HG03066 (cell line): ENCODE data around the gene INCA1.
"Not testable (repeated sequence)": the region's sequence is repeated elsewhere in the genome, so short reads cannot be mapped to it uniquely, and the experiment has no call there.

Experiments
- ATAC-seq: cut with Tn5 transposase; IDR thresholded peaks from one replicate; pipeline ENCODE4 v1.9.1; 2021; ENCODE audit warnings: low read depth; ENCODE audit not compliant: unreplicated experiment

Gene INCA1, protein sequence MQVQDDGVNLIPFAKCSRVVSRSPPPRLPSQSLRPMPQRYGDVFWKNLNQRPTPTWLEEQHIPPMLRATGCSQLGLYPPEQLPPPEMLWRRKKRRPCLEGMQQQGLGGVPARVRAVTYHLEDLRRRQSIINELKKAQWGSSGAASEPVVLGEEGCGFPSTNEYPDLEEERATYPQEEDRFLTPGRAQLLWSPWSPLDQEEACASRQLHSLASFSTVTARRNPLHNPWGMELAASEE

GRCh38 chr17:4997302-4998026 is at the start of gene INCA1, which contains the start of gene KIF1C:
Gene INCA1 (minus strand): TSS chr17:4997522. CDS start chr17:4994437, 3,085 bp downstream.
Gene KIF1C (plus strand): TSS chr17:4997950. CDS start chr17:5000247, 2,297 bp downstream.
- peak; percentile 84 for ATAC-seq

GRCh38 chr17:5045496-5045895 is 48.2 kb upstream of the INCA1 start:
- no peak for ATAC-seq

- no peak for ATAC-seq
These were observed 47.3 kb upstream of the INCA1 start for GRCh38 chr17:5044630-5045029.

- ATAC-seq = no peak
These were observed 46.2 kb upstream of the INCA1 start for GRCh38 chr17:5043524-5043923.

DNA sequence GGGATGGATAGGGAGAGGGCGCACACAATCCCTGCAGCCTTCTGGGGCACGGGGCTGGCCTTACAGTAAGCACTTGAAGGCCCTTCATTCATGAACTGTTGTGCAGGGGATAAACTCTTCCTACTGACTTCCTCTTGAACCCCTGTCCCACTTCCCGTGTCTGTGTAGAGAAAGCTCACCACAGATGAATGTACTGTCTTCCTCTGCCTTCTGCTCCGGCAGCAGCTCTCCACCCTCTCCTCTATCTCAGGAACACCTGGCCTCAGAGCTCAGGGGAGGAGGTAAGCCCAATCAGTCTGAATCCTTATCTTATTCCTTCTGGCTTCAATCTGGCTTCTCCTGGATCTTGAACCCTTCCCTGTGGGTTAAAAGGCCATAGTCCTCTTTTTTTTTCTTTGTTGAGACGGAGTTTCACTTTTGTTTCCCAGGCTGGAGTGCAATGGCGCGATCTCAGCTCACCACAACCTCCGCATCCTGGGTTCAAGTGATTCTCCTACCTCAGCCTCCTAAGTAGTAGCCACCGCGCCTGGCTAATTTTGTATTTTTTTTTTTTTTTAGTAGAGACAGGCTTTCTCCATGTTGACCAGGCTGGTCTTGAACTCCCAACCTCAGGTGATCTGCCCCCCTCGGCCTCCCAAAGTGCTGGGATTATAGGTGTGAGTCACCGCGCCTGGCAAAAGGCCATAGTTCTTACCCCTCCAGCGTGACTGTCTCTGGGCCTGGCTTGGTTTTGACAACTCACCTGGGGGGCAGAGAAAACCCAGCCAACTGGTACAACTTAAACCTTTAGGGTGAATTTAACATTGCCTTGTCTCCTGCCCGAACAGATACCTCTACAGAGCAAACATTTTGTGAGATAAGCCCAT is 45.1 kb upstream of the INCA1 start:
- ATAC-seq = no peak

GRCh38 chr17:5035315-5035714 is 38.0 kb upstream of the INCA1 start, which contains the start of gene SLC52A1:
Gene SLC52A1 (minus strand): TSS chr17:5035426. CDS start chr17:5034606, 820 bp downstream.
- ATAC-seq = no peak

- no peak for ATAC-seq
These were observed 37.3 kb upstream of the INCA1 start for GRCh38 chr17:5034651-5035050.

DNA sequence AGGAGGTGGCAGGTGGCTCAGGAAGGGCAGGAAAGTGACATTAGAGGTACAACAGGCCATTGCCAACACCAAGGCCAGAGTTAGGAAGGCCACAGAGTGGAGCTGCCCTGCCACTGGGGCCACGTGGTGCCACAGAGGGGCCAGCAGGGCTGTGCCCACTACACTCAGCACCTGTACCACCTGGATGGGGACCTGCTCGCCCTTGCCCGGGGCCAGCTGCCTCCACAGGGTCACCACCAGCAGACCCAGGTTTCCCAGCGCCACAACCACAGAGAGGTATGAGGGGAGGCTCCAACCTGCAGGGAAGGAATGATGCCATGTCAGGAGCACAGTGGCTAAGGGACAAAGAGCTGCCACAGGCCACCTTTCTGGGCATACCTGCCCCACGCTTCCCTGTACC is 36.7 kb upstream of the INCA1 start:
- ATAC-seq = no peak

DNA sequence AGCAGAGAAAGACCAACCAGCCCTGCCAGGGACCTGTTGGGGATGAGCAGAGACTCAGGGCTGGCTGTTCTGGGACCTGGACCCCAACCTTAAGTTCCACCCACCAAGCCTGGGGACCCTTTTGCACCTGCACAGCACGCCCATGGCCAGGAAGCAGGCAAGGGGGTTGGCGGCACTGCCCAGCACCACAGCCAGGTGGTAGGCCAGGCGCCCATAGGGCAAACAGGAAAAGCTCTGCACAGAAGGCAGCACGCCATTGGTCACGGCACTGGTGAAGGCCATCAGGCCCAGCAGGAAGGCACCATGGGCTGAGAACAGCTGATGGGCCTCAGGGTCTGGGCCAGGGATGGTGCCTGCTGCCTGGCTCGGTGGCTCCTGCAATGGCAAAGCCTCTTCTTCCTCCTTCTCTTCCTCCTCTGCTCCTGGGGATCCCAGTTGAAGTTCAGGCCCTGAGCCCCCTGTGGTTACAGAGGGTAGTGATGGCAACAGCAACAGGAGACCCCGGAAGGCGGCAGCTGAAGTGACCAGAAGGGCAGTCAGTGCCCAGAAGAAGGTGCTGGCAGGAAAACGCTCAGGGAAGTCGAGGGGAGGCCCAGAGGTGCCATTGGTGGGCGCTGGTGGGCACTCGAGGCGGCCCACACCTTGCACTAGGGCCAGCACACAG is 36.2 kb upstream of the INCA1 start:
- ATAC-seq = no peak

DNA sequence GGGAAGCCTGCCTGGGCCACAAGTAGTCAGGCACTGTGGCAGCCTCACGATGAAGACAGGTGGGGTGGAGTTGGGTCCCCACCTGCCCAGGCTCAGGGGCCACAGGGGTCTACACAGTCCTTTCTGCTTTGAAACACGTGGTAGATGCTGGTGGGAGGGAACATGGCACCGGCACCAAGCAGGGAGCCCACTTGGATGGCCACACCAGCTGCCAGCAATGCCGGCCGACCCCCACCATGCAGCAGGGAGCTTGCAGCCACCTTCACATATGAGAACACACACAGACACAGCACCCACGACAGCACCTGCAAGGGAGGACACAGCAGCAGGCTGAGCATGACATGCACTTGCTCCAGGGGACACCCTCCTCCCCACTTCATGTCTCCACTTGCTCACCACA is 35.5 kb upstream of the INCA1 start:
- no peak for ATAC-seq

- no peak for ATAC-seq
These were observed 34.2 kb upstream of the INCA1 start for GRCh38 chr17:5031365-5032082.

DNA sequence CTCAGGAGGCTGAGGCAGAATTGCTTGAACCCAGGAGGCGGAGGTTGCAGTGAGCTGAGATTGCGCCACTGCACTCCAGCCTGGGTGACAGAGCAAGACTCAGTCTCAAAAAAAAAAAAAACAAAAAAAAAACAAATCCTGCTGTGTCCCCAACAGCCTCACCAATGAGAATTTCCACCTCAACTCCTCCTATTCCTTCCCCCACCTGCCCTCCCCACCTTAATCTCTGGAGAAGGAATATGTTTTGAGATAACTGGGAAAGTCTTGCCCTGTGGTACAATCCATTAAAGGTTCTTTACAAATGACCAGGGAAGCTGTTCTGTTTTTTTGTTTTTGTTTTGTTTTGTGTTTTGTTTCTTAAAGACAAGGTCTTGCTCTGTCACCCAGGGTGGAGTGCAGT is 32.8 kb upstream of the INCA1 start:
- ATAC-seq = not testable (repeated sequence)

DNA sequence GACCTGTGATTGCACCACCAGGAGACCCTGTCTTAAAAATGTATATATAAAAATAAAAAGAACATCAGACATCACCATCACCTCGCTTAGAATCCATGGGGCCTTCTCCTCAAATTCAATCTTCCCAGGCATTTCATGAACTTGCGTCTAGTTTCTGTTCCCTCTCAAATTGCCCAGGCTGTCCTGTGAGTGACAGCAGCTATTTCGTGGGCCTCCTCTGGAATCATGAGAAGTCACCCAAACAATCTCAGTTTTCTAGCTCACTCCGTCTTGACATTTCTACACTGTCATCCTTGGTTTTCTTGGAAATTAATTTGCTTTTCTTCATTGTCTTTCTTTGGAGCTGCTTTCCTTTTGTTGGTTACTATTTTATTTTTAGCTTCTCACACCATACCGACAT is 30.6 kb upstream of the INCA1 start:
- ATAC-seq = no peak

DNA sequence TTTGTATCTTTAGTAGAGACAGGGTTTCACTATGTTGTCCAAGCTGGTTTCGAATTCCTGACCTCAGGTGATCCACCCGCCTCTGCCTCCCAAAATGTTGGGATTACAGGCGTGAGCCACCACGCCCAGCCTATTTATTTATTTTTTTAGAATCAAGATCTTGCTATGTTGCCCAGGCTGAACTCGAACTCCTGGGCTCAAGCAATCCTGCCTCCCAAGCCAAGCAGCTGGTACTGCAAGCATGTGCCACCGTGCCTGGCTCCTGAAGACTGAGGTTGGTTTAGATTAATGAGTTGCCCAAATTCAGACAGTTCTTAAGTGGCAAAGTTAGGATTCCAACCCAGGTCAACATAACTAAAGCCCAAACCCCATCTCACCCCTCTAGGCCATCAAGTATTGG is 30.0 kb upstream of the INCA1 start:
- no peak for ATAC-seq

GRCh38 chr17:5024604-5025003 is 27.3 kb upstream of the INCA1 start:
- ATAC-seq = no peak

- ATAC-seq = no peak
These were observed 26.3 kb upstream of the INCA1 start for GRCh38 chr17:5023588-5024147.

DNA sequence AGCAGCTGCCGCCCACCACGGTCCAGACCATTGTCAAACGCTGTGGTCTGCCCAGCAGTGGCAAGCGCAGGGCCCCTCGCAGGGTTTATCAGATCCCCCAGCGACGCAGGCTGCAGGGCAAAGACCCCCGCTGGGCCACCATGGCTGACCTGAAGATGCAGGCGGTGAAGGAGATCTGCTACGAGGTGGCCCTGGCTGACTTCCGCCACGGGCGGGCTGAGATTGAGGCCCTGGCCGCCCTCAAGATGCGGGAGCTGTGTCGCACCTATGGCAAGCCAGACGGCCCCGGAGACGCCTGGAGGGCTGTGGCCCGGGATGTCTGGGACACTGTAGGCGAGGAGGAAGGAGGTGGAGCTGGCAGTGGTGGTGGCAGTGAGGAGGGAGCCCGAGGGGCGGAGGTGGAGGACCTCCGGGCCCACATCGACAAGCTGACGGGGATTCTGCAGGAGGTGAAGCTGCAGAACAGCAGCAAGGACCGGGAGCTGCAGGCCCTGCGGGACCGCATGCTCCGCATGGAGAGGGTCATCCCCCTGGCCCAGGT is 24.9 kb upstream of the INCA1 start:
- no peak for ATAC-seq

GRCh38 chr17:5020502-5021023 is 23.2 kb upstream of the INCA1 start:
- ATAC-seq = no peak

DNA sequence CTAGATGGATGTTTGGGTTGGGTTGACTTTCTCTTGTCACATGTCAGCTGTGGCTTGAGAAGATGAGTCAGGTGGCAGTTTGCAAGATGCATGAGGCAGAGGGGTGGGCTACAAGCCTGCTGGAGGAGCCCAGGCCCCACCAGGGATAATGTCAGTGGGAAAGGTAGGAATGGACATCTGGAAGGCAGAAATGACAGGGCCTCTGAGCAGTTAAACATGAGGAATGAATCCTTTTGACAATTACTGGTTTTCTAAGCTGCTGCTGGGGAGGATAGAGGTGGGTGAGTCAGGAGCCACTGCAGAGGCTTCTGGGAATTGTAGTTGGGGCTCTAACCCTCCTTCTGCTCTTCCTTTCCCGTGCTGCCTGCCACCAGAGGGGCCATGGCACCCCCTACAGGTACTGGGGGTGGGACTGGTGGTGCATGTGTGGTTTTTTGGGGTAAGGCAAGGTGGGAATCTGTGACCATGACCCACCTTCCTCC is 22.2 kb upstream of the INCA1 start:
- no peak for ATAC-seq
